GM12891 (cell line): ENCODE data around the gene SCT.
"Not testable (repeated sequence)": the region's sequence is repeated elsewhere in the genome, so short reads cannot be mapped to it uniquely, and the experiment has no call there.

ENCODE experiments used
- POLR2A ChIP-seq: IDR thresholded peaks from 2 replicates; pipeline ENCODE4 v1.6.1; 2011; ENCODE audit warnings: low read depth, low read length, control low read depth
- TAF1 ChIP-seq: IDR thresholded peaks from 2 replicates; pipeline ENCODE4 v1.6.1; 2011; ENCODE audit warnings: low read depth, low read length, control low read depth

GRCh38 chr11:654444-654843 is 27.5 kb upstream of the SCT start:
- not testable (repeated sequence) for TF ChIP-seq TAF1, POLR2A
